ENCODE data around the gene MOB3A. TPM values are rescaled to one million over a fixed set of nuclear protein-coding genes. Genes with fewer than 3 reads are reported as not detected.

The MOB3A gene
- total and polyA plus RNA-seq, 10 of the 15 experiments (the other 5 are each of a cell fraction or from before 2014, with no cell fraction given), result 7.5 to 229 (median 79.4) TPM

GRCh38 chr19:2047076-2047448 is 49.1 kb downstream of the MOB3A start (continued):
- TF ChIP-seq, protein P1, sequence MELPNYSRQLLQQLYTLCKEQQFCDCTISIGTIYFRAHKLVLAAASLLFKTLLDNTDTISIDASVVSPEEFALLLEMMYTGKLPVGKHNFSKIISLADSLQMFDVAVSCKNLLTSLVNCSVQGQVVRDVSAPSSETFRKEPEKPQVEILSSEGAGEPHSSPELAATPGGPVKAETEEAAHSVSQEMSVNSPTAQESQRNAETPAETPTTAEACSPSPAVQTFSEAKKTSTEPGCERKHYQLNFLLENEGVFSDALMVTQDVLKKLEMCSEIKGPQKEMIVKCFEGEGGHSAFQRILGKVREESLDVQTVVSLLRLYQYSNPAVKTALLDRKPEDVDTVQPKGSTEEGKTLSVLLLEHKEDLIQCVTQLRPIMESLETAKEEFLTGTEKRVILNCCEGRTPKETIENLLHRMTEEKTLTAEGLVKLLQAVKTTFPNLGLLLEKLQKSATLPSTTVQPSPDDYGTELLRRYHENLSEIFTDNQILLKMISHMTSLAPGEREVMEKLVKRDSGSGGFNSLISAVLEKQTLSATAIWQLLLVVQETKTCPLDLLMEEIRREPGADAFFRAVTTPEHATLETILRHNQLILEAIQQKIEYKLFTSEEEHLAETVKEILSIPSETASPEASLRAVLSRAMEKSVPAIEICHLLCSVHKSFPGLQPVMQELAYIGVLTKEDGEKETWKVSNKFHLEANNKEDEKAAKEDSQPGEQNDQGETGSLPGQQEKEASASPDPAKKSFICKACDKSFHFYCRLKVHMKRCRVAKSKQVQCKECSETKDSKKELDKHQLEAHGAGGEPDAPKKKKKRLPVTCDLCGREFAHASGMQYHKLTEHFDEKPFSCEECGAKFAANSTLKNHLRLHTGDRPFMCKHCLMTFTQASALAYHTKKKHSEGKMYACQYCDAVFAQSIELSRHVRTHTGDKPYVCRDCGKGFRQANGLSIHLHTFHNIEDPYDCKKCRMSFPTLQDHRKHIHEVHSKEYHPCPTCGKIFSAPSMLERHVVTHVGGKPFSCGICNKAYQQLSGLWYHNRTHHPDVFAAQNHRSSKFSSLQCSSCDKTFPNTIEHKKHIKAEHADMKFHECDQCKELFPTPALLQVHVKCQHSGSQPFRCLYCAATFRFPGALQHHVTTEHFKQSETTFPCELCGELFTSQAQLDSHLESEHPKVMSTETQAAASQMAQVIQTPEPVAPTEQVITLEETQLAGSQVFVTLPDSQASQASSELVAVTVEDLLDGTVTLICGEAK (IDR thresholded peaks at IDR 0.05; ENCODE audit: borderline replicate concordance), result no peak
- TF ChIP-seq HCFC1 (IDR thresholded peaks at IDR 0.05; ENCODE audit: low read length) (no peak), DPF2 (IDR thresholded peaks at IDR 0.05) (no peak), RELA (IDR thresholded peaks at IDR 0.05; ENCODE audit: borderline replicate concordance, partially characterized antibody) (no peak), NFYA (IDR thresholded peaks at IDR 0.05; ENCODE audit: borderline replicate concordance, low read depth, low read length) (no peak), SP1 (IDR thresholded peaks at IDR 0.05; ENCODE audit: low read depth, low read length) (no peak), ZBED1 (IDR thresholded peaks at IDR 0.05; ENCODE audit: borderline replicate concordance) (no peak), SREBF2 (IDR thresholded peaks at IDR 0.05; ENCODE audit: low read length) (no peak), ZNF384 (IDR thresholded peaks at IDR 0.05; ENCODE audit: borderline replicate concordance, low read depth, low read length) (no peak), ETV6 (conservative IDR thresholded peaks at IDR 0.05 in 1 of 2, IDR thresholded peaks at IDR 0.05 in 1 of 2; ENCODE audit: borderline replicate concordance in 1 of 2, low read depth in 1 of 2) (no peak), MYB (IDR thresholded peaks at IDR 0.05; ENCODE audit: borderline replicate concordance, low read depth, low read length) (no peak), NBN (IDR thresholded peaks at IDR 0.05) (no peak), PBX3 (IDR thresholded peaks at IDR 0.05; ENCODE audit: insufficient replicate concordance, low read depth, low read length) (no peak)
- TF ChIP-seq, protein P2, sequence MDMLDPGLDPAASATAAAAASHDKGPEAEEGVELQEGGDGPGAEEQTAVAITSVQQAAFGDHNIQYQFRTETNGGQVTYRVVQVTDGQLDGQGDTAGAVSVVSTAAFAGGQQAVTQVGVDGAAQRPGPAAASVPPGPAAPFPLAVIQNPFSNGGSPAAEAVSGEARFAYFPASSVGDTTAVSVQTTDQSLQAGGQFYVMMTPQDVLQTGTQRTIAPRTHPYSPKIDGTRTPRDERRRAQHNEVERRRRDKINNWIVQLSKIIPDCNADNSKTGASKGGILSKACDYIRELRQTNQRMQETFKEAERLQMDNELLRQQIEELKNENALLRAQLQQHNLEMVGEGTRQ (IDR thresholded peaks at IDR 0.05; ENCODE audit: borderline replicate concordance, low read depth, low read length), result no peak

Measured in GM12878 (cell line).